HL-60/S4 (cell line): Measurements from ENCODE around the gene TTC34.

Experiments used
- in situ Hi-C: fragments of 300-500 bp; cut with MboI; formaldehyde crosslinking; loops from 2 replicates; pipeline ENCODE4 v1.14.3; 2022; ENCODE audit warnings: low sequenced_read_pairs

Gene TTC34

DNA sequence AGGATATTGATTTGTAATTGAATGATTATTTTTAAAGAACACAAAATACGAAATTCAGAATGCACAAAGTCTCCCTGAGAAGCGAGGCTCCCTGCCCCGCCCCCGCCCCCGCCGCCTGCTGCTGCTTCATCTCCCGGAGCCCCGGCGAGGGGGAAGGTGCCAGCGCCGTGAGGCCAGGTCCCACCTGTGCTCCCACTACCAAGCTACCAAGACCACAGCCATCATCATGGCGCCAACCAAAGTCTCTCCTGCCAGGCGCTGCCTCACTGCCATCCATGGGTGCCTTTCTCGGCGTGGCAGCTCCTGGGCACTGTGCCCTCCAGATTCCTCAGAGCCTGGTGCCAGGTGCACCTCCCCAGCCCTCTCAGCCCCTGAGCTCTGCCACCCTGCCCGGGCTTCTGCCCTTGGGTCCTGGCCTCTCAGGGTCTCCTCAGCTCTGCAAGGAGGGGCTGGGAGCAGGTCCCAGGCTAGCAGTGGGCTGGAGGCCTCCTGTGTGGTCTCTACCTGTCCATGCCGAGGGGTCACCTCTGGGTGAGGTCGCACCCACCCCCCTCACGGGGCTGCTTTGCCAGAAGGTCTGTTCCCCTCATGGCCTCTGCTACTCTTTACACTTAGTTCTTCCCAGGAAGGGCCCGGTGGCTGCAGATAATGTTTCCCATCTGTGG is 29.4 kb upstream of the TTC34 start:
- in situ Hi-C loops, result no loop called here

DNA sequence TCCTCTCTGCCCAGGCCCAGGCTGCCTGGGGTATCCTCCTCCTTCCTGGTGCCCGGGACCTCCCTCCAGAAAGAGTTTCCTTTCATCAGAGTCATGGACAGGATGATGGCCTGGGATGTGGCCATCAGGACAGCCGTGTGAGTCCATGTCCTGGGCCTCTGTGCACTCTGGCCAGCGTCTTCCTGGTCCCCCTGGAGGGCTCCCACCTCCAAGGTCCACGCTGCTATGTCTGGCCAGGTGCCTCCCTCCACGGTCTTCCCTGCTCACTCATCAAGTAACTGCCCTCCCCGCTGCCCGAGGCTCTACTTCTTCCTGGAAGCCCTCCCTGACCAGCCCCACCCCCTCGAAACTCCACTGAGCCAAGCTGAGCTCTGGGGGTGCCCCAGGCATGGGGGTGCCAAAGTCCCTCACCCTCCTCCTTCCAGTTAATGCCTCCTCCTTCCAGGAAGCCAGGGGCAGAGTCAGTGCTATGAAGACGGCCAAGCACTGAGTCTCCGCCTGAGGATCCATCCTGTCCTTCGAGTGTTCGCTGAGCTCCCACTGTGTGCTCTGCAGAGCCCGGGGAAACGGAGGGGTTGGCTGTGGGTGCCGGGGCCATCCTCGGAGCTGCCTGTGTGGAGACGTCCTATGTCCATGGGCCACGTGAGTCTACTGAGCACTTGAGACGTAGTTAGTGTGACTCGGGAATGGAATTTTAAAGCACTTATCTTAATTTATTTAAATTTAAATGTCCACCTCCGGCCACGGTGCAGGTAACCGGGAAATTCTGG is 28.5 kb upstream of the TTC34 start:
- in situ Hi-C loops, result no loop called here

DNA sequence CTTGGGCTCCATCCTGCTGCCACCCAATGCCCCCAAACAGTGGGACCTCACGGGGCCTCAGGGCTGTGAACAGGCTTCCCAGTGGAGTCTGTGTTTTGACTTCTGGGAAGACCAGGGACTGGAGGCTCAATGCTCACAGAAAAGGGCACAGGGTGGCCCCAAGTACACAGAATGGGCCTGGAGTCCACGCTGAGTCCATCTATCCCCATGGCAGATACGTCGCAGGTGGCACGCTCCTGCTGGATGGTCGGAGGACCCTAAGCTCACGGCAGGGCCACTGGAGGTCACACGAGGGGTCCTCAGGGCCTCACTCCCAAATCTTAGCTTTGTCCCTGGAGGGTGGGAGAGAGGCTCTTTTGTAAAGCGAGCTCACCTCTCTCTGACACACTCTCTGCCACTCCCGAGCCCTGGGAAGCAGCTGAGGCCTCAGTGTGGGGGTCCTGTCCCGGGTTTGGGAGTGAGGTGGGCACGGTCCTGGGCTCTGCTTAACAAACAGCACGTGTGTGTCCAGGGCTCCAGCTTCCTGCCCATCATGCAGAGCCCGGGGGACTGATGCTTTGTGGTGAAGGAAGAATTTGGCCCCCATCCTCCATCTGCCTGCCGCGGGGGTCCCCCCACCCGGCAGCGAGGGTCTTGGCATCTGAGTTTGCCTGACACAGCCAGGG is 27.2 kb upstream of the TTC34 start:
- in situ Hi-C loops, result no loop called here

DNA sequence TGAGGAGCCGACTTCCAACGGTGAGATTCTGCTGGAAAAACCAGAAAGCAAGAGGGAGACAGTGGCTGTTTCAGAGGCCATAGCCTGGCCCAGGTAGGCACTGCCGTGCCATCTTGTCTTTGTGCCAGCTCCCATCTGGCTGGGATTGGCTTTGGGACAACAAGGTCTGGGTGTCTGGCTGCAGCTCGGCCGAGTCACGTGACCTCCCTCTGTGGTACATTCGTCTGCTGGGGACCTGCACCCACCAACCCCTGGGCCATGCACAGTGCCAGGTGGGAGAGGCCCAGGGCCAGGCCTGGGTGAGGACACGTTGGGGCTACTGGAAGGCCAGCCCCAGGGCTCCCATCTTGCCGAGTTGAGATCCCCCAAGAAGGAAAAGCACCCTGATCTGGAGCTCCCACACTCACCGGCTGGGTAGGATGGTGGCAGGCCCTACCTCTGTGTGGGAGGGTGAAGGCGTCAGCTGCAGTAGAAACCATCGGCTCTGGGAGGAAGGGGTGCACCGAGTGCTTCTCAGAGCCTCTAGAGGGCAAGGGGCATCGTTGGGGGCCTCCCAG is 25.3 kb upstream of the TTC34 start:
- in situ Hi-C loops, result no loop called here

DNA sequence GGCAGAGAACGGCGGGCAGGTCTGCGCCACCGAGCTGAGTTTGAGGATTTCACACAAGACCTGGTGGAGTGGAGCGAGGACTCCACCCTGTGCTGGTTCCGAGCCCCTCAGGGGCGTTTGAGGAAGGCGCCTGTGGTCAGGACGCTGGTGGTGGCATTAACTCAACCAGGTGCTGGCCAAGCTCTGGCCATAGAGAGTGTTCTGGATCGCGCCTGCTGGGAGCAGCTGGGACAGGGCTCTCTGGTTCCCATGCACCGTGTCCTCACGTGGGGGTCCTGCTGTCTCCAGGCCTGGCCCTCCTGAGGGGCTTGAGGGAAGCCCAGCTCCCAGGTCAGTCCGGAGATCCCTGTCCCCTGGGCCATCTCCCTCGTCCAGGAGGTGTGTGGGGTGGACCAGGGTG is 24.8 kb upstream of the TTC34 start:
- in situ Hi-C loops, result no loop called here

DNA sequence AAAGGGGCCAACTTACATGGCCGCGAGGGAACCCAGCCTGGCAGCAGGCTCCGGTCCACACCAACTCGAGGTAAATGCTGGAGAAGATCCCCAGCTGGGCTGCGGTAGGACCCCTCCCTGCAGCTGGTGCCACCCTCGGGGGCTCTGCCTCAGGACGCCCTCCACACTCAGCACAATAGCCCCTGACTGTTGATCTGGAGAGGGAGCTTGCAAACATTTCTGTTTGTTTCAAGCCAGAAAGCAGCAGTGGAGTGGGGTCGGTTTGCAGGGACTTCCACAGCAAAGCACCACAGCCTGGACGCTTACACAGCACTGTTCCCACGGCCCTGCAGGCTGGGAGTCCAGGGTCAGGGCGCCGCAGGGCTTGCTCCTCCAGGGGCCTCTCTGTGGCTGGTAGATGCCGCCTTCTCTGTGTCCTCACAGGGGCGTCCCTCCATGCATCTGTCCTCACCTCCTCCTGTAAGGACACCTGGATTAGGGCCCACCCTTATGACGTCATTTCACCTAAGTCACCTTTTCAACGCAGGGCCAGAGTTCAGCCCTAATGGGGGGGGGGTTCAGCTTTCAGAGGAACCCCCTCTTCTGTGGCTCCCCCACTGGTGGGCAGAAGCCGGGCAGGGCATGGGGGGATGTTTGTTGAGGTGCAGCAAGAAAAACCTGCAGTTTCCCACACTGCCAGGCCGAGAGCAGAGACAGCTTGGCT is 24.1 kb upstream of the TTC34 start:
- in situ Hi-C loops, result no loop called here

DNA sequence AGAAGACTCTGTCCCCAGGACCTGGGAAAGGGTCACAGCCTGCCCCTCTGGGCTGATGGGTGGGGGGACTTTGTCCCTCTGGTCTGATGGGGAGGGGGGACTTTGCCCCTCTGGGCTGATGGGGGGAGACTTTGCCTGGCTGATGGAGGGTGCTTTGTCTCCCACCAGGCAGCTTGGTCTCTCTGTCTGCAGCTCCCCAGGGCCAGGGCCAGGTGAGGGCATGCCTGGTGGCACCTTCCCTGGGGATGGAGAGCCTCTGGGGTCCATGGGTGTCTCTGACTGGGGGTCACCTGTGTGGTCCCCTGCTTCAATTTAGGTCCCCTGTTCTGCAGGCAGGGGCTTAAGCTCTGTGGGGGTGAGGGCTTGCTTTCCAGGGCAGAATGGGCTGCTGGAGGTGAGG is 23.5 kb upstream of the TTC34 start:
- in situ Hi-C loops, result no loop called here

DNA sequence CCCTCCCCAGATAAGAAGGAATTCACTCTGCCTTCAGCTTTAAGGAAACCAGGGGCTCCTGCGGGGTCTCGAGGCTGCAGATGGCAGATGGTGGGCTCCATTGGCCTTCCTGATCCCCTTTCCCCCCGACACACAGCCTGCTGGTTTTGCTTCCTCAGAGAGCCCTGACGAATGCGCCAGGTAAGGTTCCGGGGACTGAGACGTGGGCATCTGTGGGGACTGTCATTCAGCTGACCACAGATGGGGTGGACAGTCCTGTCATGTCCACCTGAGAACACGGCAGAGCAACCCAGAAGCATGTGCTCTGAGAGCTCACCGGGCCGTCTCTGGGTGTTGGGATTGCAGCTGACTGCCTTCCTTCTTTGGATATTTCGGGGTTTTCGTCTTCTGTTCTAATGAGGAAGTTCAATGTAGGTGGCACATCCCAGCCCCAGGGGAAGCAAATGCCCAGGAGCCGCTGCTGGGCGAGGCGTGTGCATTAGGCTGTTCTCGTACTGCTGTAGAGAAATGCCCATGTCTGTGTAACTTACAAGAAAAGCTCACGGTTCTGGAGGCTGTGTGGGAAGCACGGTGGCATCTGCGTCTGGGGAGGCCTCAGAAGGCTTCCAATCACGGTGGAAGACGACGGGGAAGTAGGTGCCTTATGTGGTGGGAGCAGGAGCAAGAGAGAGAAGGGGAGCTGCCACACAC is 22.6 kb upstream of the TTC34 start:
- in situ Hi-C loops, result no loop called here

DNA sequence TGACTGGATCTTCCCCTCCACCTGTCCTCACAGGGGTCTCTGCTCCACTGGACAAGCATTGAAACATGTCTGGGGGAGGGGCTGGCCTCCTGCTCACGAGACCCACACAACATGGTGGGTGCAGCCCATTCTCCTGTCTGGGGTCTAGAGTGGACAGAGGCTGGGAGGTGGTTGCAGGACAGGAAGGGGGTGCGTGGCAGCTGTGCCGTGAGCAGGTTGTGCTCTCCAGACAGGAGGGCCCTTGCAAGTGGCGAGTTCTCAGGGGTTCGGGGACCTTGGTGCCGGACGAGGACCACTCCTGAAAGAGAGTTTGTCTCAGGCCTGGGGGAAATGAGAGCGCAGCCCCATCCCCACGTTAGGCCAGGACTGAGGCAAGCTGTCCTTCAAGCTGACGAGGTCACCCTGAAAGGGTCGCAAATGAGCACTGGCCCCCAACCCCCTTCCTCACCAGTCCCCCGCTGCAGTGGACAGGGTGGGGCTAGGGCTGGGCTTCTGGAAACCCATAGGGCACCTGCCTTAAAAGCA is 21.2 kb upstream of the TTC34 start:
- in situ Hi-C loops, result no loop called here

DNA sequence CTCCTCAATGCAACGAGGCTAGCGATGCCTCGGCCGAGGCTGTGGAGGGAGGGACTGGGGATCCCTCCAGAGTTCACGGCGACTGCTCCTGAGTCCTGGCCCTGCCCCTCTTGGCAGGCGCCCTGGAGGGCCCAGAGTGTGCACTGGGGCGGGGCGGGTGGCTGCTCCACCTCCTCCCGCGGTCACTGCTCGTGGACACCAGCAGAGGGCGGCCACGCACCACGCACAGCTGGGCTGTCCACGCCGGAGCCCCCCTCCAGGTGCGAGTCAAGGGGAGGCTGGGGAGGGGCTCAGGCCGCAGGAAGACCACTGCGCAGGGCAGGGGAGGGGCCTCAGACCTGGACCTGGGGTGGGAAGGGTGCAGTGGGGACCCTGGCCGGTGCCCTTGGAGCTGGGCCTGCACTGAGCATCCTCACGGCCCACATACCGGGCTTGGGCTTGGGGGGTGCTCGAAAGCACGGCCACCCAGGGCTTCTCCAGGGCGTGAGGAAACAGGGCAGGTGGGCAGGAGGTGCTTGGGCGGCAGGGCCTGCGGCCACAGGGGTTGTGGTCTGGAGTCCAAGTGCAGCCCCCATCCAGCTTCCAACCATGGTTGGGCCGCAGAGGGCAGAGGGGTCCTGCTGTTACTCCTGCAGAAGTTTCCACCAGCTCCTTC is 20.6 kb upstream of the TTC34 start:
- in situ Hi-C loops, result no loop called here

DNA sequence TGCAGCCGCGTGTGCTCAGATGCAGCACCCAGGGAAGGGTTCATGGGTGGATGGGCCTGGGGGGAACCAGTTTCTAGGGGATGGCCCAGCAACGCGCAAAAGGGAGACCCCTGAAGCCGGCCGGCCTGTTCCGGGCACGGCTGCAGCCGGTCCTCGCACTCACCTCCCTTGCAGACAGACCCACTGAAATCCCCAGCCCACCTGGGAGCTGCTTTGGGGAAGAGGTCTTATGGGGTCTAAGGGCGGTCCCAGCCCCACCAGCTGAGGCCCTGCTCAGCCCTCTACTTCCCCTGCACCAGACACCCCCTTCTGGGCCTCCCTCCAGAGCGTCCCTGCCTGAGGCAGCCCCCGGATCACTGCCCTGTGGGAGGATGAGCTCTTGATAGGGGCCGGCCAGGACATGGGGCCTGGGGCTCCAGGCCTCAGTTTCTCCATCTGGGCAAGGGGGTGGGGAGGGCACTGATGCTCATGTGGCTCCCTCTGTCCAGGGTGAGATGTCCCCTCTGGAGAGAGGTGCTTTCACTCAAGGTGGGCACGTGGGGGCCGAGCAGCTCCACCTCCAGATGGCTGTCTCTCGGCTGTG is 20.0 kb upstream of the TTC34 start:
- in situ Hi-C loops, result no loop called here

DNA sequence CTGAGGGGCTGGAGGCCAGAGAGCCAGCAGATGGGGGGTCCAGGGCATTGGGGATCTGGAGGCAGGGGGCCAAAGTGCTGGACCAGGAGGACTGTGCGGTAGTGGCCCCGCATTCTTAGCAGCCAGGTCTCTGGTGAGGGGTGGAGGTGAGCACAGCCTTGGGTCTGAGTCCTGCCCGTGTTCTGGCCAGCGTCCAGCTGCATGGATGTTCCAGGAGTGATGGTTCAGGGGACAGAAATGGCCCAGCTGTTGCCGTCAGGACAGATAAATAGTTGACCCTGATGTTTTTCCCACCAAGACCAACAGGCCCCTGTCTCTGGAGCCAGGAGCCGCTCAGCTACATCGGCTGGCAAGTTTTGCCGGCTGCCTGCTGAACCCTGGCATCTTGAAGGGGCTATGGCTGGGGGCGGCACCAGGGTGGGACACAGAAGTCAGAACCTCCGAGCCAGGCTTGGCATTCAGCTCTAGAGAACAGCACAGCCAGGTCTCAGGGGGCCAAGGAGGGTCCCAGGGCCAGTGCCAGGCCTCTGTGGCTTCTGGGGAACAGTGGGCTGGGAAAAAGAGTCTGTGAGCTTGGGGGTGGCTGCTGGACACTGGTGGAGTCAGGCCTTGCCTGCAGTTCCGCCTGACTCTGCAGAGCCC is 19.4 kb upstream of the TTC34 start:
- in situ Hi-C loops, result no loop called here

DNA sequence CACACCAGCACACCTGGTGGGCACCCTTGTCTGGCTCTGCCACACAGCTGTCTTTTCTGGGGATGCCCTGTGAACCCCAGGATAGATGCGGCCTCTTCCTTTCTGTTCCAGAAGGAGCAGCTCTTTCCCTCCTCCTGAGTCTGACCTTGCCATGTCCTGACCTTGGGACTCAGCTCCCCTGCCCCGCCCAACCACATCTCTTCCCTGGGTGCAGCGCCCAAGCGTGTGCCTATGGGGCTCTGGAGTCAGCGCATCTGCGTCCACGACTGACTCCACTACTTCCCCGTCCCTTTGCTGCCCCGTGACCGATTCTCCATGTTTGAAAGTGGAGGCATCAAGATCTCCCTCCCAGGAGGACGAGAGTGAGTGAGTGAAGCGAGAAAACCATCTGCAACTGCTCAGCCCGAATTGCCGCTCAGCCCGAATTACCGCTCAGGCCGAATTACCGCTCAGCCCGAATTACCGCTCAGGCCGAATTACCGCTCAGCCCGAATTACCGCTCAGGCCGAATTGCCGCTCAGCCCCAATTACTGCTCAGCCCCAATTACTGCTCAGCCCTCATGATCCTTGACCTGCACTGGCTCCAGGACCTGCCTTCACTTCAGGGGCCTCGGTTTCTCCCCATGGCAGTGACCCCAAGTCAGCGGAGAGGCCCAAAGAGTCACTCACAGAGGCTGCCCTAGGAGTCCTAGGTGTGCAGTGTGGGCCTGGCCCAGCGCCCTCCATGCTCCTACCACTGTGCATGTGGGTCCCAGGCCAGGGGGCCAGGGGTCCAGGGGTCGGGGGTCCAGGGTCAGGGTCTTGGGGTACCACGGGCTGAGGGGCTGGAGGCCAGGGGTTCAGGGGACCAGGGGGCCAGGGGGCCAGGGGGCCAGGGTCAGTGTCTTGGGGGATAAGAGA is 18.6 kb upstream of the TTC34 start:
- in situ Hi-C loops, result no loop called here

DNA sequence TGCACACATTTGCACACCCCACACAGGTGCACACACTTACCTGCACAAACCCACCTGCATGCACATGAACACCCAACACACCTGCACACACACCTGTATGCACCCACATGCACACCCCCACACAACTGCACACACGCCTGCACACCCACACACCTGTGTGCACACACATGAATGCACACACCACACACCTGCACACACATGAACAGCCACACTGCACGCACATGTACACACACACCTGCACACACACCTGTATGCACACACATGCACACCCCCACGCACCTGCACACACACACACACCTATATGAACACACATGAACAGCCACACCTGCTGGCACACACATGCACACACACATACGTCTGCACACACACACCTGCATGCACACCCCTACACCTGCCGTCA is 17.9 kb upstream of the TTC34 start:
- in situ Hi-C loops, result no loop called here

DNA sequence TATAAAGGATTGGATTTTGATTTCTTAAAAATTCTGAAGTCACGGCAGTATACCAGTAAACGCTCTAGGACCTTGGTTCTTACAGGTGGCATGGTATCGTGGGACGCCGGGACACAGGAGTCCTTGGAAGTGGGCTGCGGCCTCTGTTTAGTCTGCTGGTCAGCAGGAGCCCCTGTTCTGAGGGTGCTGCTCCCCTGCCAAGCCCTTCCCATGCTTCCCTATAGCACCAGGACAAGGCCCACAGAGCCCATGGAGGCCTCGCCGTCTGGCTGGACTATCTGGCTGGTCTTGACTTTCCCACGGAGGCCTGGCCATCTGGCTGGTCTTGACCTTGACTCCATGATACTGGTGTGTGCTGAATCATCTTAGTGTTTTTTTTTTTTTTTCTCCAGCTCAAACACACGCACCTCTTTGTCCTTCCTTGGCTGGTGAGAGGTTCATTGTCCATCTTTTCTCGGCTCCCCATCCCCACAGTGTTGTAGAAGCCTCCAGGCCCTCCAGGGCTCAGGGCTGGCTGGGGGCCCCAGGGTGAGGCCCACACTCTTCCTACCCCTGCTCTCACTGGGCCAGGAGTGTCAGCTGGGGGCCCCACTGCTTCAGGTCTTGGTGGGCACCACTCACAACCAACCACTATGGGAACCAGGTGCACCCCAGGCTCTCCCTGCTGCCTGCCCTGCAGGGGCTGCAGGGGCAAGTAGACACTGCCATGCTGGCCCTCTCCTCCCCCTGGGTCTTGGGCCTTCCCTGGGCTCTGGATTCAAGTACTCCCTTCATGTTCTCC is 16.5 kb upstream of the TTC34 start:
- in situ Hi-C loops, result no loop called here

DNA sequence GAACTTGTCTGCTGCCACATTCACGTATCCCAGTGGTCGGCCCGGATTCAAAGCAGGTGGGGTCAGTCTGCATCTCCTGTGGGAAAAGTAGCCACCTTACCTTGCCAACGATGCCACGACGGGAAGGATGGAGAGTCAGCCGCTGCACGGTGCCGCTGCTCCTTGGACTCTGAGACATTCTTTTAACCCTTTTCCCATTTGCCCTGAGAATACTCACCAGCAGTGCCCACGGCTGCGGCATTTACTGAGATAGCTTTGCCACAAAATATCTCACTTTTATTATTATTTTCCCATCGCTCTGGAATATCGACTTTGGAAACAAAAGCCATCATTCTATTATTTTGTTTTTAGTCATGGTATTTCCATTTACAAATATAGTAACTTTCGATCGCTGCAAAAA is 15.3 kb upstream of the TTC34 start:
- in situ Hi-C loops, result no loop called here

DNA sequence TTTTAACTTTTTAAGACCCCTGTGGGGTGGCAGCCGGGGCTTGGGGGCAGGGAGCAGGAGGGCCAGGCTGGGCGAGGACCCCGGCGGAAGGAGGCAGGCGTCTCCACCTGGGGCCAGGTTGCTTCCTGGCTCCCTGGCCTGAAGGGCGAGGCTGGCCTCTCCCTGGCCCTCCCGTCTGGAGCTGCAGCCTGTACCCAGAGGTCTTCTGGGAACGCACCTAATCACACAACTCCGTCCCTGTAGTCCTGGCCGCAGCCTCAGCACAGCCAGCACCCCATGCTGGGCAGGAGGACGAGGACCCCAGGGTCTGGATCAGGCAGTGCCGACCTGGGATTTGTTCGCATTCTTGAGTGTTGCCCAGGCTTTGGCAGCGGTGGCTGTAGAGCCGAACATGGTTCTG is 14.1 kb upstream of the TTC34 start:
- in situ Hi-C loops, result no loop called here
